Measurements from ENCODE around the gene MYO18B.

- TF ChIP-seq CTCF (IDR thresholded peaks at IDR 0.05) (no peak), POLR2A (IDR thresholded peaks at IDR 0.05) (no peak), EP300 (IDR thresholded peaks at IDR 0.05) (no peak)
Observed at GRCh38 chr22:25824828-25825423, 82.9 kb downstream of the MYO18B start.

All from ovary (tissue), 3 donors.